ENCODE data around the gene ZNF775.

Gene ZNF775

DNA sequence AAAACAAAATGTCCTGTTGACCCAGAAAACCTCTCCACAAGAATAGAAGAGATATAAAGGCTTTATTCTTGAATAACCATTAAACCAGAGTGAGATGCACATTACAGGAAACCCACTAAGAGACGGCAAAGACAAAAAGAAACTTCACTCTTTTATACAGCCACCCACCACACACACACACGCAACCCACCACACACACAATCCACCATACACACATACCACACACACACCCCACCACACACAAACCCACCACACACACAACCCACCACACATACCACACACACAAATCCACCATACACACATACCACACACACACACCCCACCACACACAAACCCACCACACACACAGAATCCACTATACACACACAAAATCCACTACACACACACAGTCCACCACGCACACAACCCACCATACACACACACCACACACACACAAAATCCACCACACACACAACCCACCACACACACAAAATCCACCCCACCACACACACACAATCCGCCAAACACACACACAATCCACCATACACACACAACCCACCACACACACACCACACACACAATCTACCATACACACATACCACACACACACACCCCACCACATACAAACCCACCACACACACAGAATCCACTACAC is 20.0 kb upstream of the ZNF775 start:
- H3K27ac Mint-ChIP-seq: no peak overlapping the region
- no peak overlapping the region for H3K4me3 Mint-ChIP-seq
- H3K36me3 Mint-ChIP-seq (ENCODE audit: low read depth): no peaks in the 10 kb centered on the region
- peaks cover 35% of the 10 kb centered on the region for H3K4me1 Mint-ChIP-seq (ENCODE audit: low read depth)
- H3K27me3 Mint-ChIP-seq (ENCODE audit: low read depth): no peaks in the 10 kb centered on the region
- no peaks in the 10 kb centered on the region for H3K9me3 Mint-ChIP-seq

DNA sequence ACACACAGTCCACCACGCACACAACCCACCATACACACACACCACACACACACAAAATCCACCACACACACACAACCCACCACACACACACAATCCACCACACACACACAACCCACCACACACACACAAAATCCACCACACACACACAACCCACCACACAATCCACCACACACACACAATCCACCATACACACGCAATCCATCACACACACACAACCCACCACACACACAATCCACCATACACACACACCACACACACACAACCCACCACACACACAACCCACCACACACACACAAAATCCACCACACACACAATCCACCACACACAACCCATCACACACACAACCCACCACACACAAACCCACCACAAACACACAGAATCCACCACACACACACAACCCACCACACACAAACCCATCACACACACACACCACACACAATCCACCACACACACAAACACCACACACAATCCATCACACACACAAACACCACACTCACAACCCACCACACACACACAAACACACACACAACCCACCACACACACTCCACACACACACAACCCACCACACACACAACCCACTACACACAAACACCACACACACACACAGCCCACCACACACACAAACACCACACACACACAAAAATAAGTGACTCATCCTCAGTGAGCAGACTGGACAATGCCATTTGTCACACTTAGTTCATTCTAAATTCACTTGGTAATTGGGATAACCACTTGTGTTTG is 19.3 kb upstream of the ZNF775 start:
- H3K36me3 Mint-ChIP-seq (ENCODE audit: low read depth): no peaks in the 10 kb centered on the region
- H3K4me3 Mint-ChIP-seq: peak overlapping the region; percentile 0
- H3K27me3 Mint-ChIP-seq (ENCODE audit: low read depth): no peaks in the 10 kb centered on the region
- peaks cover 38% of the 10 kb centered on the region for H3K4me1 Mint-ChIP-seq (ENCODE audit: low read depth)
- no peaks in the 10 kb centered on the region for H3K9me3 Mint-ChIP-seq
- H3K27ac Mint-ChIP-seq: peak overlapping the region; percentile 37

DNA sequence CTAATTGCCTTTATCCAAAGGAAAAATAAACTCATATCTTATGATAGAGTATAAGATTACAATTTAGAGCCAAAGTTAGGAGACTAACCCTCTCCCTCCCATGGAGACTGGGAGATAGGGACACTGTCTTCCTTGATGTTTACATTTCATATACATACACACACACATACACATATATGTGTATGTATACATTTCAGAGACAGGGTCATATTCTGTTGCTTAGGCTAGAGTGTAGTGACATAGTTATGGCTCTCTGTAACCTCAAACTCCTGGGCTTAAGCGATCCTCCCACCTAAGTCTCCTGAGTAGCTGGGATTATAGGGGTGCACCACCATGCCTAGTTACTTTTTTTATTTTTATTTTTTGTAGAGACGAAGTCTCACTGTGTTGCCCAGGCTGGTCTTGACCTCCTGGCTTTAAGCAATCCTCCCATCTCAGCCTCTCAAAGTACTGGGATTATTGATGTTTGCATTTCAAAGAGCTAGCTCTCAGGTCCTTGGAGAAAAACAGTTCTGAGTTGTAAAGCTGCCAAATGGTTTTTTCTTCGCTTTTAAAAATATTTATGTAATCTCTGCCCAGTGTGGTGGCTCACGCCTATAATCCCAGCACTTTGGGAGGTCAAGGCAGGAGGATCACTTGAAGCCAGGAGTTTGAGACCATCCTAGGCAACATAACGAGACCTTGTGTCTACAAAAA is 18.6 kb upstream of the ZNF775 start:
- Mint-ChIP-seq H3K36me3 (ENCODE audit: low read depth) (no peaks in the 10 kb centered on the region), H3K9me3 (no peaks in the 10 kb centered on the region), H3K27me3 (ENCODE audit: low read depth) (no peaks in the 10 kb centered on the region), H3K4me3 (no peak overlapping the region), H3K4me1 (ENCODE audit: low read depth) (peaks cover 38% of the 10 kb centered on the region), H3K27ac (peak overlapping the region; percentile 37)

DNA sequence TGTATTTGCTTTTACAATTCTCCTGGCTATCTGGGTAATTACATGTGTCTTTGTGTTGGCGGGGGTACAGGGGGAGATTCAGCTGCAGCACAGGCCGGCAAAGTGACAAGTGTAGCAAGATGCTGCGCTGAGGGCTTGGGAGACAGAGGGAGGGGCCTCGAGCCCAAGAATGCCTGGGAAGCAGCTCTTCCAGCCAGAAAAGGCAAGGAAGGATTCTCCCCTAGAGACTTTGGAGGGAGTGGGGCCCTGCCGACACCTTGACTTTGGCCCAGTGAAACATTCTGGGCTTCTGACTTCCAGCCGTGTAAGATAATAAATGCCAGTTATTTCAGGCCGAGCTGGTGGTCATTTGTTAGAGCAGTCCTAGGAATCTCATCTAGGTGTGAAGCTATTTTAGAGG is 17.7 kb upstream of the ZNF775 start:
- no peak overlapping the region for H3K4me3 Mint-ChIP-seq
- H3K4me1 Mint-ChIP-seq (ENCODE audit: low read depth): peaks cover 39% of the 10 kb centered on the region
- no peak overlapping the region for H3K27ac Mint-ChIP-seq
- no peaks in the 10 kb centered on the region for H3K36me3 Mint-ChIP-seq (ENCODE audit: low read depth)
- no peaks in the 10 kb centered on the region for H3K27me3 Mint-ChIP-seq (ENCODE audit: low read depth)
- no peaks in the 10 kb centered on the region for H3K9me3 Mint-ChIP-seq

DNA sequence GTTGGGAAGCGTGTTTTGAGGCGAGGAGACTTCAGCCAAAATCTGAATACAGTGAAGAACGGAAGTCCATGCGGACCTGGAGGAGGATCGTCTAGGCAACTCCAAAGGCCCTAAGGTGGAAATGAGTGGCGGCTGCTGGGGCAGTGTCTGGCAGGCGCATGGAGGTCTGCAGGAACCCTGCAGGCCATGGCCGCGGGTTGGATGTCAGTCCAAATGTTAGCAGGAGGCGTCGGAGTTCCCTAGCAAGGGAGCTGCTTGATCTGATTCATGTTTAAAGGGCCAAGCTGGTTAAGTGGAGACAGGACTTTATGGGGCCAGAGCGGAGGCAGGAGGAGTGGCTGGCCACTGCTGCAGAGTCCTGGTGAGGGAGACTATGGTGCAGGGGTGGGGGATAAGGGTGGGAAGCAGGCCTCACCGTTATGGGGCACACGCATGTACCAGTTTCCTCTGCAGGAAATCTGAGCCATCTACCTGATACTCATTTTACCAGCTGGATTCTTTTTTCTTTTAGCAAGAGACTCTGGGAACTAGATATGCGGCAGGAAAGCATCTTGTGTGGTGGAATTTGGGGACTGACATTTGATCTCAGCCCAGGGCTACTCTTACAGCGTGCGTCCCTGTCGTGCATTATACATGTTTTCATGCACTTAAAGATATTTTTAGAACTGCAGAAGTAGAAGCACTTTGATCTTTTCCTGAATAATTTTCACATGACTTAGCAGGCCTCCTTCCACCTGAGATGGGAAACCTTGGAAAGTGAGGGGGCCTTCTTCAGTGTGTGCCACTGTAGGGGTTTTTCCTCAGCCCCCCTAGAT is 17.1 kb upstream of the ZNF775 start:
- H3K36me3 Mint-ChIP-seq (ENCODE audit: low read depth): no peaks in the 10 kb centered on the region
- H3K27ac Mint-ChIP-seq: peak overlapping the region; percentile 29
- no peaks in the 10 kb centered on the region for H3K9me3 Mint-ChIP-seq
- peaks cover 36% of the 10 kb centered on the region for H3K4me1 Mint-ChIP-seq (ENCODE audit: low read depth)
- no peaks in the 10 kb centered on the region for H3K27me3 Mint-ChIP-seq (ENCODE audit: low read depth)
- H3K4me3 Mint-ChIP-seq: no peak overlapping the region

DNA sequence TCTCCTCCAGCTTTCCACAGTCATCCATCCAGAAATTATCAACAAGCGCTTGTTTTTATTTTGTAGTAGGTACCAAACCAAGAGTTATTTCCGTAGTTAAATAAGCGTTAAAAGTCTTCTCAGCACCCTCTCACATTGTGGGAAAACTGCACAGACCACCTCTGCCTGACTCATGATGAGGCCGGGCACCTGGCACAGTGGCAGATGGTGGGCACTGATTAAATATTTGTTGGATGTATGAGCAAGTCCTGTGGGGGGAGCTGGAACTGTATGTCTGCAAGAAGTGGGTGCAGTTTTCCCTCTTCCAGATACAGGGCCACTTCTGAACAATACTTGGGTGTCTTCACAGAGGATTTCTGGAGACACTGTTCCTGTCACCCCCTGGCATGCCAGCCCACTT is 15.8 kb upstream of the ZNF775 start:
- H3K4me3 Mint-ChIP-seq: no peak overlapping the region
- no peaks in the 10 kb centered on the region for H3K27me3 Mint-ChIP-seq (ENCODE audit: low read depth)
- H3K4me1 Mint-ChIP-seq (ENCODE audit: low read depth): peaks cover 32% of the 10 kb centered on the region
- H3K9me3 Mint-ChIP-seq: no peaks in the 10 kb centered on the region
- H3K27ac Mint-ChIP-seq: no peak overlapping the region
- H3K36me3 Mint-ChIP-seq (ENCODE audit: low read depth): no peaks in the 10 kb centered on the region

DNA sequence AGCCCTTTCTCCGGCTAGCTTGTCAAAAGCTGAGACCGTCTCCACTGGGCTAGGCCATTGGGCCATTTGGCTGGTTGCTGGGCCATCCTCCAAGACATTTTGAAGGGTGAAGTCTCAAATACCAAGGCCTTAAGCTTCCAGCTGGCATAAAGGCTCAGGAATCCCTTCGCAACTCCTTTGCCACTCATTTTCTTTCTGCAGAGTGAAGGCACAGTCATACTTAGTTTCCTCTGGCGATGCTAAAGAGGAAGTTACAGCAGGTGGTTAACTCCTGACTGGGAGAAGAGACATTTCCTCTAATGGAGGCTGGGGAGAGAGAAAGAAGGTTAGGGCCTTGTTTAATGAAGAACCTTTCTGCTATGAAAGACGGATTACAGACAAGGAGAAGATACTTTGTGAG is 15.3 kb upstream of the ZNF775 start:
- Mint-ChIP-seq H3K9me3 (no peaks in the 10 kb centered on the region), H3K4me3 (no peak overlapping the region), H3K36me3 (ENCODE audit: low read depth) (no peaks in the 10 kb centered on the region), H3K4me1 (ENCODE audit: low read depth) (peaks cover 29% of the 10 kb centered on the region), H3K27me3 (ENCODE audit: low read depth) (no peaks in the 10 kb centered on the region), H3K27ac (peak overlapping the region; percentile 0)

DNA sequence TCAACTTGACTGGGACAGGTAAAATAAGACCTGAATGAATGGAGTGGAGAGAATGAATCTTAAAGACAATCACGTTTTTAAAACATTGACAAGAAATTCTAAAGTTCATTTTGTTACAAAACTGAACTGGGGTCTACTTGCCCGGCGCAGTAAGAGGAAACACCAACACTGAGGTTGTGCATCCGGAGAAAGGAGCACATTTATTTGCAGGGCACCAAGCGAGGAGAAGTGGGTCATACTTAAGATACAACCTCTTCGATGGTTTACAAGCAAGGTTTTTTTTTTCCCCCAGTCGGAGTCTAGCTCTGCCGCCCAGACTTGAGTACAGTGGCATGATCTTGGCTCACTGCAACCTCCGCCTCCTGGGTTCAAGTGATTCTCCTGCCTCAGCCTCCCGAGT is 13.9 kb upstream of the ZNF775 start:
- Mint-ChIP-seq H3K4me3 (no peak overlapping the region), H3K9me3 (no peaks in the 10 kb centered on the region), H3K27ac (no peak overlapping the region), H3K36me3 (ENCODE audit: low read depth) (no peaks in the 10 kb centered on the region), H3K27me3 (ENCODE audit: low read depth) (no peaks in the 10 kb centered on the region), H3K4me1 (ENCODE audit: low read depth) (peaks cover 28% of the 10 kb centered on the region)

DNA sequence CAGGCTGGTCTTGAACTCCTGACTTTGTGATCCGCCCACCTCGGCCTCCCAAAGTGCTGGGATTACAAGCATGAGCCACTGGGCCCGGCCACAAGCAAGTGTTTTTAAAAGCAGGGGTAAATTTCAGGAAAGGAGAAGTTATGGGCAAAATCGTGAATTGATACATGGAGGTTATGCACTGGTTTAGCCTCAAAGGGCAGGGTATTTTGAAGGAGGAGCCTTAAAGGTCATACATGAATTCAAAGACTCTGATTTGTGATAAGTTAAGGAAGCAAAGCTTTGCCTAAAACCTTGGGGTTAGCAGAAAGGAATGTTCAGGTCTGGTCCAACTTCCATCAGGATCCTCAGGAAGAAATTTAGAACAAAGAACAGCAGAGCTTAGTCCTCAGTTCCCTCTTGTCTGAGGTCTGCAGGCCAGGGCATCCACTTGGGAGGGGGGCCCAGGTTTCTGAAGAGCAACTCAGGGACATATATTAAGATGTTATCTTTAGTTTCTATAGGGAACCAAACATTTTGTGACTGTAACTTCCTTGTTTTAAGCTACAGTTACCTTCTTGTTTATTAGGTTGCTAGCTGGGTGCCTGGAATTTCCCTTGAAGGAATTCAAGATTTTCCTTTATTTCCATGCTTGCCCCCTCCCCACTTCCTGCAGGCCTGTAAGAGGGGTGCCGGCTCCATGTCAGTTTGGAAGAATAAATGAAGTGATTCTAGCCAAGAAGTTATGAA is 13.3 kb upstream of the ZNF775 start:
- Mint-ChIP-seq H3K27ac (no peak overlapping the region), H3K9me3 (no peaks in the 10 kb centered on the region), H3K27me3 (ENCODE audit: low read depth) (no peaks in the 10 kb centered on the region), H3K4me1 (ENCODE audit: low read depth) (peaks cover 32% of the 10 kb centered on the region), H3K4me3 (no peak overlapping the region), H3K36me3 (ENCODE audit: low read depth) (peaks cover 2% of the 10 kb centered on the region)

DNA sequence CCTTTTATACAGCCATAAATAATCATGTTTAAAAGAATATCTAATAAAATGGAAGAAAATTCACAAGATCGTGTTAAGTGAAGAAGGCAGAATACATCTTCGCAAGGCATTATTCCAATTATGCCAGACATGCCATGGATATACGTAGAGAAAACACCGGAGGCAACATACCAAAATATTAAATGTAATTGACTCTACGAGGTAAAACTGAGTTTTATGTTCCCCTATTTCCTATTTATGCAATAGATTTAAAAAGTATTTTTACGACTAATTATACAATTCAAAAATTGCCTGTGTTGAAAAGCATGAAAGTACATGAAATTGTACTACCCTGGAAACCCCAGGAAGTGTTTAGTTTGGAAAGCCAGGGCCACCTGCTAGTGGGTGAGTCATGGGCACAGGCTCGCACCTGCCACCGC is 11.4 kb upstream of the ZNF775 start:
- no peaks in the 10 kb centered on the region for H3K9me3 Mint-ChIP-seq
- H3K27me3 Mint-ChIP-seq (ENCODE audit: low read depth): no peaks in the 10 kb centered on the region
- H3K27ac Mint-ChIP-seq: peak overlapping the region; percentile 82
- H3K4me3 Mint-ChIP-seq: peak overlapping the region; percentile 80
- peaks cover 32% of the 10 kb centered on the region for H3K4me1 Mint-ChIP-seq (ENCODE audit: low read depth)
- peaks cover 6% of the 10 kb centered on the region for H3K36me3 Mint-ChIP-seq (ENCODE audit: low read depth)

DNA sequence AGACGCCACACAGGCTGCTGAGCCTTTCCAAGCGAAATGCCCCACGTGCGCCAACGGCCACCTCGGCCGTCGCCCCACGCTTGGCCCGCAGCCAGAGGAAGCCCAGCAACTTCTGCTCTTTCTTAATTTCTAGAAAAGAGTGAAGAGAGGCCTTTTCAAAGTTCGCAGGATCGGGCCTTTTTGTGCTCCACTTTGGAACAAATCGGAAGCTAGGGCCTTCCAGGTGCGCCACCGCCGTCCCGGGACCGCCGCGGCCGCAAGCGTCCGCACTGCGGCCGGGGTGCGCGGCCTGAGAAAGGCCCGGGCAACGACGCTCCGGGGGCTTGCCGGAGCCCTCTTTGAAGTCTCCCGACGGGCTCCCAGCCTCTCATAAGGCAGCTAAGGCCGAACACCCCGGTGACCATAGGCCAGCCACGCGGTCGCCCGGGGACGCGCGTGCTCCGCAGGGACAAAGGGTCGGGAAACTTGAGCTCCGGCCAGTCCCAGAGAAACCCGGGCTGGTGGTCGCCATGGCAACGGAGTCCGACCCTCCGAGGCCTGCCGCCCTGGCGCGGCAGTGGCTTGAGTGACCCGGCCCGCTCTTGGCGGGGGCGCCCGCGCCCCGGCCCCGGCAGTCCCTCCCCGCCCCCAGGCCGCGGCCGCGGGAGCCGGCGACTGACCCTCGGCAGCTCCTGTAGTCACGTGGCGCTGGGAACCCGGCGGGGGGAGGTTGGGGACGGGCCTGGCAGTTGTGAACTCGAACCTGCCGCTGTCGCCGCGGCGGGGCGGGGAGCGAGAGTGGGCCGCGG is 10.8 kb upstream of the ZNF775 start, which contains the start of gene REPIN1:
TSS of gene REPIN1 (plus strand) at position 727 of the 788 bp plus-strand sequence. CDS start 890 bp downstream, outside the sequence.
- Mint-ChIP-seq H3K27me3 (ENCODE audit: low read depth) (no peaks in the 10 kb centered on the region), H3K4me3 (peak within 1 kb of the TSS; percentile 92), H3K4me1 (ENCODE audit: low read depth) (peaks cover 32% of the 10 kb centered on the region), H3K36me3 (ENCODE audit: low read depth) (peaks cover 8% of the 10 kb centered on the region), H3K9me3 (no peaks in the 10 kb centered on the region), H3K27ac (peak within 1 kb of the TSS; percentile 89)

DNA sequence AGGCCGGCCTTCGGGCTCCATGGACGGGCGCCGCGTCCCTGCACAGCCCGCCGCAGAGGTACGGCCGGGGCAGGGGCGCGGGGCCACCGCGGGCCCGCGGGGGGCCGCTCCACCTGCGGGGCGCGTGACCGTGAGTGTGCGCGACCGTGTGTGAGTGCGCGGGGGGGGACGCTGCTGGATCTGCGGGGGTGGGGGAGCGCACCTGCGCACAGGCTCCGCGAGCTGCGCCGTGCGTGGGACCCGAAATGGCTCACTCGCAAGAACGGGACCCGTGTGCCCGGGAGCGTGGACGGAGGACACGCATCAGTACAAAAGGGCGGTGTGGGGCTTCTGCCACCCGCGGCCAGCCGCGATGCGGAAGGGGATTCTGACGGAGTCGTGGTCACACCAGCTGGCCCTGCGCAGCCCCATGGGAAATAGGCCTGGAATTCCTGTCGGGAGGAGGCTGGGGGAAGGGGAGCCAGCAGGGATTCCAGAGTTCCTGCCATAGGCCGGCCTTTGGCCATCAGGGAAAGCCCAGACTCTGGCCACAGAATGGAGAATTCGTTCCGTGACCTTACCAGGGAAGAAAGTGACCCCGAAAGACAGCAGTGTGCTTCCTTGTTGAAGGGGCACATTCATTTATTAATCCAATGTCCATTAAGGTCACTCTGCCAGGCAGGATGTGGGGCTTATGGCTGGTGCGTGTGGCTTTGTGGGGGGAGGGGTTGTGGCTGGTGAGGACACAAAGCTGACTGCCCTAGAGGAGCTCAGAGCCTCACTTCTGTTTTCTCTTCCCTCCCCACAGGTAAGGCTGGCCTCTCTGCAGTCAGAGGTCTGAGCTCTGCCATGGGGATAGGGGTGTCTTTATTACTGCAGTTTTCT is 10.0 kb upstream of the ZNF775 start:
- Mint-ChIP-seq H3K27me3 (ENCODE audit: low read depth) (no peaks in the 10 kb centered on the region), H3K27ac (peak overlapping the region; percentile 89), H3K36me3 (ENCODE audit: low read depth) (peaks cover 9% of the 10 kb centered on the region), H3K4me3 (peak overlapping the region; percentile 92), H3K4me1 (ENCODE audit: low read depth) (peaks cover 32% of the 10 kb centered on the region), H3K9me3 (no peaks in the 10 kb centered on the region)
